Right hindlimb (tissue), 1 donor: ENCODE measurements around the gene GMIP.
A peak's percentile ranks its signal among the peaks of the same experiment; 100 is the strongest.
"Not testable (repeated sequence)": the region's sequence is repeated elsewhere in the genome, so short reads cannot be mapped to it uniquely, and the experiment has no call there.

Experiments
- DNase-seq: peaks from one replicate; pipeline ENCODE4 v3.0.0-alpha.2; 2018

The GMIP gene

GRCh38 chr19:19643158-19644053, at the start of gene GMIP:
GMIP (minus strand) TSS chr19:19643657; CDS start chr19:19643529, 128 bp downstream.
- peak; percentile 82 for DNase-seq

GRCh38 chr19:19691683-19692082, 48.2 kb upstream of the GMIP start:
- DNase-seq: no peak

GRCh38 chr19:19689023-19689422, 45.6 kb upstream of the GMIP start:
- not testable (repeated sequence) for DNase-seq

GRCh38 chr19:19687090-19687489, 43.6 kb upstream of the GMIP start:
- no peak for DNase-seq

GRCh38 chr19:19686580-19686979, 43.1 kb upstream of the GMIP start:
- no peak for DNase-seq

GRCh38 chr19:19686119-19686518, 42.7 kb upstream of the GMIP start:
- DNase-seq: not testable (repeated sequence)

- DNase-seq: no peak
Measured at GRCh38 chr19:19679176-19680073, 36.0 kb upstream of the GMIP start.

GRCh38 chr19:19677579-19677978, 34.1 kb upstream of the GMIP start:
- no peak for DNase-seq

- DNase-seq: no peak
Measured at GRCh38 chr19:19674315-19674714, 30.9 kb upstream of the GMIP start.

GRCh38 chr19:19672816-19673215, 29.4 kb upstream of the GMIP start:
- no peak for DNase-seq

GRCh38 chr19:19670070-19670551, 26.7 kb upstream of the GMIP start:
- DNase-seq: no peak

- DNase-seq: peak; percentile 93
Measured at GRCh38 chr19:19668230-19669012, 25.0 kb upstream of the GMIP start, which contains the start of gene ZNF101. ZNF101 (plus strand) TSS chr19:19668839; CDS start chr19:19668964, 125 bp downstream.

- DNase-seq: not testable (repeated sequence)
Measured at GRCh38 chr19:19665420-19665948, 22.0 kb upstream of the GMIP start.

GRCh38 chr19:19663256-19664120, 20.0 kb upstream of the GMIP start, which contains the start of gene ATP13A1:
ATP13A1 (minus strand) TSS chr19:19663676; CDS start chr19:19663666, 10 bp downstream.
- peak; percentile 98 for DNase-seq

GRCh38 chr19:19662871-19663255, 19.4 kb upstream of the GMIP start:
- DNase-seq: no peak

GRCh38 chr19:19662344-19662743, 18.9 kb upstream of the GMIP start:
- DNase-seq: no peak

GRCh38 chr19:19661675-19662251, 18.3 kb upstream of the GMIP start:
- DNase-seq: no peak

GRCh38 chr19:19661141-19661674, 17.8 kb upstream of the GMIP start:
- DNase-seq: no peak

GRCh38 chr19:19659646-19660245, 16.3 kb upstream of the GMIP start:
- no peak for DNase-seq

- DNase-seq: no peak
Measured at GRCh38 chr19:19657397-19657783, 13.9 kb upstream of the GMIP start.
